Stomach (tissue), 9 donors: ENCODE data around the gene NCOA6. TPM values are rescaled to one million over a fixed set of nuclear protein-coding genes. Genes with fewer than 3 reads are reported as not detected.

Source experiments
- DNase-seq, 2 donors: peaks; one replicate each; pipeline versions ENCODE4 v3.0.0 to v3.0.0-alpha.2; 2013 to 2019
- H3K27ac ChIP-seq, 5 donors: fragments of 200-600 bp in 4 of 5; sonication (generic) in 4 of 5; one replicate each; pipeline ENCODE4 v1.5.1; 2013 to 2019; ENCODE audit warnings: mild to moderate bottlenecking in 1 of 5, moderate library complexity in 1 of 5
- H3K27me3 ChIP-seq, 3 donors: fragments of 200-600 bp; sonication (generic); one replicate each; pipeline ENCODE4 v1.5.1; 2017 to 2019; ENCODE audit warnings: mixed run types in 1 of 3
- H3K36me3 ChIP-seq, 4 donors: fragments of 200-600 bp; sonication (generic); 1 replicate in 3 of 4; 2 replicates in 1 of 4; pipeline ENCODE4 v1.5.1; 2016 to 2019
- H3K4me1 ChIP-seq, 4 donors: fragments of 200-600 bp; sonication (generic); one replicate each; pipeline ENCODE4 v1.5.1; 2016 to 2019
- H3K4me3 ChIP-seq, 4 donors: fragments of 200-600 bp; sonication (generic) in 3 of 4; one replicate each; pipeline ENCODE4 v1.5.1; 2016 to 2019; ENCODE audit warnings: mild to moderate bottlenecking in 1 of 4
- H3K9me3 ChIP-seq, 4 donors: fragments of 200-600 bp; sonication (generic); one replicate each; pipeline ENCODE4 v1.5.1; 2016 to 2019
- CTCF ChIP-seq, 7 experiments: fragments of 450-650 bp in 4 of 7; fragments of 200-600 bp in 3 of 7; sonication (generic) in 3 of 7; IDR thresholded peaks; one replicate each; pipeline ENCODE4 v1.5.1; 2016 to 2019; ENCODE audit warnings: antibody characterized with exemption in 7 of 7, control low read depth in 2 of 7, mild to moderate bottlenecking in 1 of 7
- EP300 ChIP-seq: sonication (generic); formaldehyde crosslinking; IDR thresholded peaks from one replicate; pipeline ENCODE4 v1.6.1; 2017; ENCODE audit warnings: antibody characterized with exemption
- POLR2A ChIP-seq, 4 donors: fragments of 450-650 bp; IDR thresholded peaks; one replicate each; pipeline ENCODE4 v1.6.1; 2016; ENCODE audit warnings: antibody characterized with exemption in 4 of 4, control low read depth in 2 of 4, mild to moderate bottlenecking in 1 of 4, moderate library complexity in 1 of 4
- POLR2AphosphoS5 ChIP-seq, 3 donors: sonication (generic); formaldehyde crosslinking; IDR thresholded peaks; one replicate each; pipeline ENCODE4 v1.6.1; 2016; ENCODE audit warnings: antibody characterized with exemption in 3 of 3
- WGBS, 5 donors: extraction: QIAGEN DNeasy Blood & Tissue Kit in 3 of 5; methylation state at CpG; one replicate each; pipeline versions ENCODE4 v1.1.5 to v1.1.7; 2013 to 2018; 5-methylcytosine and 5-hydroxymethylcytosine counted together
- intact Hi-C: fragments of 100-400 bp; cut with DNase I; formaldehyde crosslinking; loops from one replicate; pipeline ENCODE4 v1.15.1; 2023; ENCODE audit warnings: low total_unique reads
- polyA plus RNA-seq, 3 donors: library from polyadenylated mRNA; stranded (reverse); fragments of 200-250 nt; gene quantifications; one replicate each; pipeline ENCODE4 v1.2.3, GENCODE V29; 2013
- total RNA-seq, 5 donors: library from RNA; depleted of rRNA; stranded (reverse); fragments of >200 nt; gene quantifications; one replicate each; pipeline versions ENCODE4 v1.1.0 to v1.2.3, GENCODE V29; 2014 to 2016
- donor health status: healthy with polysubstance abuse.
- donor health status: Bipolar disorder and iron deficiency.
- donor health status: healthy.

Gene NCOA6
- total and polyA plus RNA-seq, 8 donors = 9.7 to 63.8 (median 20.7) TPM

DNA sequence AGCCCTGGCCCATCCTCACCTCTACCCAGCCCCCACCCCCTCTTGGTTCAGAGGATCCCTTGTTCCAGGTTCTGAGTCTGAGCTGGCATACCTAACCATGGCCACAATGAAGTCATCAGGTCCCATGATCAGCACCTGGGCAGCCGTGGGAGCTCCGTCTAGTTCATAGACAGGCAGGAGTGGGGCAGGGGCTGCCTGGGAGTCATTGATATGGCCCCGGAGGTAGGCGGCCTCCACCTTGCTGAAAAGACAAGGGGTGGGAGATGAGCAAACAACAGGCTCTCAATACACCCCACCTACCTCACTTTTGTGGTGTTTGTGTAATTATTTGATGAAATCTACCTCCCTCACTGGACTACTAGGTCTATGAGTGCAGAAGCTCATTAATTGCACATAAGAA is 26.8 kb upstream of the NCOA6 start:
- 36 to 62% (median 58%) methylated on average over 4 of the region's 4 CpGs for WGBS, 5 donors
- intact Hi-C loops = no loop called here

GRCh38 chr20:34850969-34851368 is 25.5 kb upstream of the NCOA6 start:
- DNase-seq = no peak
- no peaks in the 10 kb centered on the region for H3K27me3 ChIP-seq
- H3K9me3 ChIP-seq = no peaks in the 10 kb centered on the region
- no peak overlapping the region for H3K27ac ChIP-seq
- WGBS, 5 donors = 95 to 97% (median 96%) methylated on average over 11 to 14 of the region's 14 CpGs
- no peak for TF ChIP-seq POLR2A (IDR thresholded peaks at IDR 0.05)
- TF ChIP-seq EP300 = no peak
- no peak for TF ChIP-seq CTCF (IDR thresholded peaks at IDR 0.05)
- no peak for TF ChIP-seq POLR2AphosphoS5 (IDR thresholded peaks at IDR 0.05)
- intact Hi-C loops = no loop called here
- no peaks in the 10 kb centered on the region for H3K4me1 ChIP-seq
- H3K4me3 ChIP-seq = no peak overlapping the region
- peaks cover 8 to 95% (median 76%) of the 10 kb centered on the region in 4 donors for H3K36me3 ChIP-seq

More for the DNA sequence above, 26.8 kb upstream of the NCOA6 start:
- TF ChIP-seq EP300 (no peak), POLR2AphosphoS5 (IDR thresholded peaks at IDR 0.05) (no peak), POLR2A (IDR thresholded peaks at IDR 0.05) (no peak), CTCF (IDR thresholded peaks at IDR 0.05) (no peak)
- Histone ChIP-seq H3K27ac (no peak overlapping the region), H3K4me3 (no peak overlapping the region), H3K9me3 (no peaks in the 10 kb centered on the region), H3K4me1 (no peaks in the 10 kb centered on the region), H3K27me3 (no peaks in the 10 kb centered on the region), H3K36me3 (peaks cover 12 to 97% (median 85%) of the 10 kb centered on the region in 4 donors)
- no peak for DNase-seq

- H3K27ac ChIP-seq = no peak overlapping the region
- no peak overlapping the region for H3K4me3 ChIP-seq
- TF ChIP-seq CTCF (IDR thresholded peaks at IDR 0.05) (no peak), POLR2A (IDR thresholded peaks at IDR 0.05) (no peak), POLR2AphosphoS5 (IDR thresholded peaks at IDR 0.05) (no peak), EP300 (no peak)
- WGBS, 5 donors = 84 to 93% (median 93%) methylated on average over 9 of the region's 9 CpGs
- no peaks in the 10 kb centered on the region for H3K9me3 ChIP-seq
- H3K27me3 ChIP-seq = no peaks in the 10 kb centered on the region
- no peaks in the 10 kb centered on the region for H3K4me1 ChIP-seq
- H3K36me3 ChIP-seq = peaks cover 8 to 95% (median 77%) of the 10 kb centered on the region in 4 donors
- intact Hi-C loops = no loop called here
- no peak for DNase-seq
These were observed 24.3 kb upstream of the NCOA6 start for GRCh38 chr20:34849778-34850177.

GRCh38 chr20:34848597-34848996 is 23.1 kb upstream of the NCOA6 start:
- DNase-seq = no peak
- Histone ChIP-seq H3K4me3 (no peak overlapping the region), H3K4me1 (no peaks in the 10 kb centered on the region), H3K27me3 (no peaks in the 10 kb centered on the region), H3K36me3 (peaks cover 8 to 86% (median 65%) of the 10 kb centered on the region in 4 donors), H3K9me3 (no peaks in the 10 kb centered on the region), H3K27ac (no peak overlapping the region)
- intact Hi-C loops = no loop called here
- 89 to 98% (median 96%) methylated on average over 5 of the region's 5 CpGs for WGBS, 5 donors
- TF ChIP-seq POLR2AphosphoS5 (IDR thresholded peaks at IDR 0.05) (no peak), CTCF (IDR thresholded peaks at IDR 0.05) (no peak)
